GM20000 (cell line): ENCODE results near the gene ARHGEF37.
A peak's percentile ranks its signal among the peaks of the same experiment; 100 is the strongest.

Experiments used
- DNase-seq: peaks from one replicate; pipeline ENCODE4 v3.0.0; 2012; ENCODE audit warnings: low spot score
- TF ChIP-seq, protein P1 (sequence below): IDR thresholded peaks from 2 replicates; pipeline ENCODE4 v1.5.1; 2012; ENCODE audit warnings: mild to moderate bottlenecking, control low read depth; ENCODE audit errors: extremely low read depth, missing control alignments

Gene ARHGEF37

GRCh38 chr5:149544028-149544420 lies 37.3 kb upstream of the ARHGEF37 start:
- DNase-seq, result no peak
- TF ChIP-seq, protein P1, sequence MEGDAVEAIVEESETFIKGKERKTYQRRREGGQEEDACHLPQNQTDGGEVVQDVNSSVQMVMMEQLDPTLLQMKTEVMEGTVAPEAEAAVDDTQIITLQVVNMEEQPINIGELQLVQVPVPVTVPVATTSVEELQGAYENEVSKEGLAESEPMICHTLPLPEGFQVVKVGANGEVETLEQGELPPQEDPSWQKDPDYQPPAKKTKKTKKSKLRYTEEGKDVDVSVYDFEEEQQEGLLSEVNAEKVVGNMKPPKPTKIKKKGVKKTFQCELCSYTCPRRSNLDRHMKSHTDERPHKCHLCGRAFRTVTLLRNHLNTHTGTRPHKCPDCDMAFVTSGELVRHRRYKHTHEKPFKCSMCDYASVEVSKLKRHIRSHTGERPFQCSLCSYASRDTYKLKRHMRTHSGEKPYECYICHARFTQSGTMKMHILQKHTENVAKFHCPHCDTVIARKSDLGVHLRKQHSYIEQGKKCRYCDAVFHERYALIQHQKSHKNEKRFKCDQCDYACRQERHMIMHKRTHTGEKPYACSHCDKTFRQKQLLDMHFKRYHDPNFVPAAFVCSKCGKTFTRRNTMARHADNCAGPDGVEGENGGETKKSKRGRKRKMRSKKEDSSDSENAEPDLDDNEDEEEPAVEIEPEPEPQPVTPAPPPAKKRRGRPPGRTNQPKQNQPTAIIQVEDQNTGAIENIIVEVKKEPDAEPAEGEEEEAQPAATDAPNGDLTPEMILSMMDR, result no peak

DNA sequence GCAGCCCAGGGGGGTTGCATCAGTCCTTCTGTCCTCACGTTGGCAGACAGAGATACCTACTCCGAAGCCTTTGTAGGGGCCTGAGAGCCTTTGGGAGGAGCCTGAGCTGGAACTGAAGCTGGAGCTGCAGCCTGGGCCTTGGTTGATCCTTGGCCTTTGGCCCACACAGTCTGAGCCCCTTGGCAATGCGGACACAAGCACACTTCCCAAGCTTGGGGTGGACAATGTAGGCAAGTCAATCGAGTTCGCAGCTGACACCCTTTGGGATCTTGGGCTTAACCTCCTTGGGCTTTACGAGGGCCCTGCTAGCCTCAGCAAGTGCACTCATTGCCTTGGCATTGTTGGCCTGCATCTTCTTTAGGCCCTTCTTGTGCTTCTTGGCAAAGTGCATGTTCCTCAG lies 36.0 kb upstream of the ARHGEF37 start:
- TF ChIP-seq, protein P1, result no peak
- no peak for DNase-seq

- no peak for DNase-seq
- TF ChIP-seq, protein P1, result no peak
Measured at GRCh38 chr5:149546974-149547373, 34.3 kb upstream of the ARHGEF37 start.

DNA sequence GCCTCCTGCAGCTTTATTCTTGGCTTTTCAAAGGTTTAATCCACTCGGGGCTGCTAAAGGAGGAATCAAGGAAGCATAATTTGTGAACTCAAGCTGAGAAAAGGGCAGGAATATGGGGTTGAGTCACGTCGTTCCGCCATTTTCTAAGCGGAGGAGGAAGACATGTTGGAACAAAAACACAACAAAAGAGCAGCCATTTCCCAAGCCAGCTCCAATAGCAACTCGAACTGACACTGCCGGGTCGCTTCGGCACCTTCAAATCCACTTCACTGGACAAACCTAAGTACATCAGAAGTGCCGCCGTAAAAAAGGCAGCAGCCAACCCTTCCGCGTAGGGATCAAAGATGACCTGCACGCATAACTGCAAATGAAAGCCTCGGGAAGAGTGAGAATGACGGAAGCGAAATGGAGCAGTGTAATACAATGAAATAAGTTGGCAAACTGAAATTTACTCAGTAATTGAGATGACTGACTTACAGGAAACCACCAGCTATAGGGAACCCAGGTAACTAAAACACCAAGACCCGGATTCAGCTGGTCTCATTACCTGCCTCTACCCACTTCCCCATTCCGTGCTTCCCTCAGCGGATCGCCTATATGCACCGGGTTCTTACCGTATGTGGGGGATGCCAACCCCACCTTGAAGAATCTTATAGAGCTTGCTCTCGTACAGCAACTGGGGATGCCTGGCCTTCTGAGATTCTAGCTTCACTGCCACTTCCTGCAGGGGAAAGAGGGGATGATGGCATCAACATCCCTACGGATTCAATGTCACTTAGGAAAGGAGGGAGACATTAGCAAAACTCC lies 31.6 kb upstream of the ARHGEF37 start:
- peak; percentile 58 for DNase-seq
- TF ChIP-seq, protein P1, result no peak

DNA sequence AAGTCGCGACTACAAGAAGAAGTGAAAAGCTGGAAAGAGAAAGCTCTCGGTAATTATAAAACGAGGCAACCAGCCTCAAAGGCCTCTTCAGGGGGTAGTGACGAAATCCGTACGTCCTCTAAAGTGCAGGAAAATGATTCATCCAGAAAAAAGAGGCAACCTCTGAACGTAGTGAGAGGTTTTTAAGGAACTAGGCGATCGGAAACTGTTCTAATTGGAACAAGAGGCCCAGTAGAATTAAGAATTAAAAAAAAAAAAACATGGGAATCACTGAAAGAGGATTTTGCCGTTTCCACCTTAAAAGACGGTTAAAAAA lies 31.1 kb upstream of the ARHGEF37 start:
- no peak for DNase-seq
- TF ChIP-seq, protein P1, result no peak

GRCh38 chr5:149550594-149551226 lies 30.6 kb upstream of the ARHGEF37 start:
- TF ChIP-seq, protein P1, result no peak
- peak; percentile 20 for DNase-seq

DNA sequence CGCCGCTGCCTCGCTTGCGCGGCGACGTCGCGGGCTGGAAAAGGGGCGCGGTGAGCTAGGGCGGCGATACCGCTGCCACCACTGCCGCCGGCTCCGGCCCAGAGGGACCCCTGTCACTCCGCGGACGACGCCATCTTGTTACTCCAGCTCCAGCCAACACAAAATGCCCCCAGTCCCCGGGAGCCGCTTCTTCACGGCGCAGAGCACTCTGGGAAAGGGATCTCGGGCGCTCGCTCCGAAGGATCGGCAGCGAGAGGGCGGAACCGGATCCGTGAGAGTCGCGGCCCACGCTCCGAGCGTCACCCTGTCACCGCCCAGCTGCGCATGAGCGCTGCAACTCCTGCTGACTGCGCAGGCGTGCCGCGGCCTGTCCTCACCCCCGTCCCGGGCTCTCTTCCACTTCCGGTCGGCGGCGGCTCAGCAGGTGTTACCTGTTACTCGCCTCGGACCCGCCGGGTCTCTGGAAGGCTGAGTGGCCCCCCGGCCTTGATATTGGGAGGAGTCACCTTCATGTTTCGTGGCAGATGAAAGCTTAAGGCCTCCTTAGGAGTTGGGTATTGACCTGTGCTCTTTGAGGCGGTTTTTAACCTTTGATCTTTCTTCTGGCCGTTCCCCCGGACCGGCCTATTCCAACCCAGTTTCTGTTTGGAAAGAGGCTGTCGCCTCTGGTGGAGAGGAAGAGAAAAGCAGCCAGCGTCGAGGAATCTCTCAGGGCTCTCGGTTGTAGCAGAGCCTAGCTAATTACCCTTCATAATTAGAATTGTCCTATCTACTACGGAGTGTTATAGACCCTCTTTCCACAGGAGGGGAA lies 29.9 kb upstream of the ARHGEF37 start, which contains the start of gene CSNK1A1:
CSNK1A1 (minus strand) TSS at position 213 of the 811 bp plus-strand sequence. CDS start 475 bp downstream, outside the sequence.
- peak; percentile 98 for DNase-seq
- TF ChIP-seq, protein P1, result peak; percentile 63
